Jurkat, Clone E6-1 (cell line): ENCODE measurements around the gene GSTO1.

Experiments used
- DNase-seq: peaks from one replicate; pipeline ENCODE4 v3.0.0-alpha.2; 2011; ENCODE audit warnings: low read depth, low spot score
- H3K4me3 ChIP-seq: 2 replicates; pipeline ENCODE4 v1.5.1; 2011; ENCODE audit warnings: mild to moderate bottlenecking, low read length, control low read depth, moderate library complexity

The GSTO1 gene

DNA sequence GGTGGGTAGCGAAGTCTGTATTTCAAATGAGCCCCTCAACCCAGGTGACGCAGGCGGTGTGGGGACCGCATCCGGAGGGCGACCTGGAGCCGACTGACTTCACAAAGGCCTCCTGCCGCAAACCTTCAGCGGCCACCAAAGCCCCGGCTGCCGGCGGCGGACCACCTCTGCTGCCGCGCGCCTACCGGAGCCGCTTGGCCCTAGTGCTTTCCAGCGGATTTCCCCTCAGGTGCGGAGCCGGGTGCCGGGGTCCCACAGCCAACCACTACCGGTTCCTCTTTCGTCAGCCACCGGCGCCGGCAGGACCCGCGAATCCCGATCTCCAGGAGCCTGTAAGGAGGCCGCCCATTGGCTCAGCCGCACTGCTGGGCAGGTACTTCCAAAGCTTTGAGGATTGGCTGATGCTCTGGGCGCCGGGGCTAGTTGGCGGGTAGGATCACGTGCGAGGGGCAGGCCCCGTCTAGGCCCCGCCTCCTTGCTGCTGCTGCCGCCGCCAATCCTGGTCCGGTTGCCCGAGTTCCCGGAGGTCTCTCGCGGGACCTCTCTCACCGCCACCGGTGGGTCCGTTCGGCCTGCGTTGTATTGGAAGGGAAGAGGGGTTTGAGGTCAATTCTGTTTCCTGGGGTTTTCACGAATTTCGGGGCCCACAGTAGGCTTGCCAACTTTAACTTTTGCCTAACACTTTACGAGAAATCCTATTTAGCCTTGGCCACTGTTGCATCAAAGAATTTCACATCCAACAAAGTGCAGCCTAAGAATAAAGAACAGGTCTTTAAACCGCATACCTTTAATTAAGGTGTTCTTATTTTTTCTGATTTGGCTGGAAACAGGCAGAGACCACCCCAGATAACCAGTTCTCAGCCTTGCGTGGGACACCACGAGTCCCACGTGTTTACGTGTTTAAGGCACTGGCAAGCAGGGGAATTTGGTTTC lies 14.3 kb downstream of the GSTO1 start, which contains the start of gene GSTO2:
TSS of gene GSTO2 (plus strand) at position 472 of the 933 bp plus-strand sequence. CDS start 5,732 bp downstream, outside the sequence.
- peak within 1 kb of the TSS; percentile 86 for H3K4me3 ChIP-seq
- peak; percentile 98 for DNase-seq

GRCh38 chr10:104273286-104273685 lies 18.6 kb downstream of the GSTO1 start:
- no peak overlapping the region for H3K4me3 ChIP-seq
- DNase-seq = no peak

DNA sequence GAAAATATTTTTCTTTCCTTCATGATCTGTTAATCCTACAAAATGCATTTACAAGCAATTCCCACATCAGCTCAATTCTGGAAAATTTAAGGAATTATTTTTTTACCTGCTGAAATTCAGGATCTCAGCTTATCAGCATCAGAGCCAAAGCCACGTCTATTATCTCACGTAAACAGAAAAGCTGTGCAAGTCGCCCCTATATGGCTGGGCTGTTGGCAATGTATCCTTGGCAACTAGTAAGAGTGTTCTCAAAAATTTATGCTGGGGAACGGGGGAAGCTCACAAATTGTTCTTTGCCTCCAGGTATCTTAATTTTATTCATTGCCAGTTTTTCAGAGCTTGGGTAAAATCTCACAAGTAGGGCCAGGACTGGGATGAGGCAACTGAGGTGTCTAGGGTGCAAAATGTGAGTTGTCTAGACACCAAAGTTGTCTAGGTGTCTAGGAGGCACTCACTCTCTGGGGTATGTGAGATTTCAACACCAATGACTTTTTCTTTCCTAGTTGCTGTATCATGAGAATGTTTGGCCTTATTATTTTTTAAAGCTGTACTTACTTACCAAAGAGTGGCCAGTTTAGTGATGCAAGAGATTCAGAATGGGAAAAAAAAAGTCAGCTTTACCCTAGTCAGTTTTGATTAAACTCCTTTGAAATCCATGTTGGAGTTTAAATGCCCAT lies 19.3 kb downstream of the GSTO1 start:
- no peak overlapping the region for H3K4me3 ChIP-seq
- DNase-seq = no peak

DNA sequence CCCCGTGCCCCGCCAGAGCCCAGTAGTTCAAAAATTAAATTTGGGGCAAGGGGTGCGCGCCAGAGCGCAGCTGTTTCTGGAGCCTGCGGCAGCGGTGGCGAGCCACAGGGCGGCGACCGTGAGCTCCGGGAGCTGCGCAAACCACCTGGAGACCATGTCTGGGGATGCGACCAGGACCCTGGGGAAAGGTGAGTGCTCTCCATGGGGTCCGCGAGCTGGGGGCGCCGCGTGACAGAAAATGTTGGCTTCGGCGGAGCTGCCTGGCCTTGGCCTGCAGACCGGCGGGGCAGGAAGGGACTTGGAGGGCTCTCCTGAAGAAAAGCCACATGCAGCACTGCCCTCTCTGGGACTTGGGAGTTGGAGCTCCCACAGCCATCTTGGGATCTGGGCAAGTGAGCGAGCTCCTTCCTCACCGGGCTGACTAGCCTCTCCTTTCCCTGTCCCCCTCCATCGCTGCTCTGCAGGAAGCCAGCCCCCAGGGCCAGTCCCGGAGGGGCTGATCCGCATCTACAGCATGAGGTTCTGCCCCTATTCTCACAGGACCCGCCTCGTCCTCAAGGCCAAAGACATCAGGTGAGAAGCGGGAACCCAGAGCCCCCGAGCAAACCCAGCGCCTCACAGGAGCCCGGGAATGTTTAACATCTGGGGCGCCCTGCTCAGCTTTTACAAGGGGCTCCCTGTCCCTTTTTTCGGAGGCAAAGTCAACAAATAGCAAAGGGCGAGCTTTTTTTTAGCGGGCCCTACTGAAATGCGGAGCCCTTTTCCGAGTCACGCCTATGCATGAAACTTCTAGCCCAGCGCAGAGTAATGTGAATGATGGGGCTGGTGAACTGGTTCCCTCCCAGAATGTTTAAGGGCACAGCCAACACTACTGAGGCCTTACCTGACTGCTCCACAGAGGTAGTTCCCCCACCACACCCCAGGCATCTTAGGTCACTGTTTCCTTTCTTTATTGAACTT lies 20.4 kb downstream of the GSTO1 start:
- no peak for DNase-seq
- H3K4me3 ChIP-seq = no peak overlapping the region

GRCh38 chr10:104276192-104276591 lies 21.5 kb downstream of the GSTO1 start:
- no peak overlapping the region for H3K4me3 ChIP-seq
- DNase-seq = no peak

DNA sequence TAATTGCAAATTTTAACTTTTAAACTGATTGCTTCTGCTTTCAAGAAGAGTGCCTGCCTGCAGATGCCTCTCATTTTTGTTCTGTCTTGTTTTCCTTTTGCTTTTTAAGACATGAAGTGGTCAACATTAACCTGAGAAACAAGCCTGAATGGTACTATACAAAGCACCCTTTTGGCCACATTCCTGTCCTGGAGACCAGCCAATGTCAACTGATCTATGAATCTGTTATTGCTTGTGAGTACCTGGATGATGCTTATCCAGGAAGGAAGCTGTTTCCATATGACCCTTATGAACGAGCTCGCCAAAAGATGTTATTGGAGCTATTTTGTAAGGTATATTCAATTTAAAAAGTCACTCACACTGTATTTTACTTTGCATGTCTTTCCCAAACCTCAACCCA lies 23.1 kb downstream of the GSTO1 start:
- no peak for DNase-seq
- no peak overlapping the region for H3K4me3 ChIP-seq

- no peak for DNase-seq
- H3K4me3 ChIP-seq = no peak overlapping the region
These were observed 25.0 kb downstream of the GSTO1 start for GRCh38 chr10:104279550-104280259.

- H3K4me3 ChIP-seq = no peak overlapping the region
- DNase-seq = no peak
These were observed 27.0 kb downstream of the GSTO1 start for GRCh38 chr10:104281694-104282093.

GRCh38 chr10:104284846-104285245 lies 30.2 kb downstream of the GSTO1 start:
- no peak for DNase-seq
- no peak overlapping the region for H3K4me3 ChIP-seq

DNA sequence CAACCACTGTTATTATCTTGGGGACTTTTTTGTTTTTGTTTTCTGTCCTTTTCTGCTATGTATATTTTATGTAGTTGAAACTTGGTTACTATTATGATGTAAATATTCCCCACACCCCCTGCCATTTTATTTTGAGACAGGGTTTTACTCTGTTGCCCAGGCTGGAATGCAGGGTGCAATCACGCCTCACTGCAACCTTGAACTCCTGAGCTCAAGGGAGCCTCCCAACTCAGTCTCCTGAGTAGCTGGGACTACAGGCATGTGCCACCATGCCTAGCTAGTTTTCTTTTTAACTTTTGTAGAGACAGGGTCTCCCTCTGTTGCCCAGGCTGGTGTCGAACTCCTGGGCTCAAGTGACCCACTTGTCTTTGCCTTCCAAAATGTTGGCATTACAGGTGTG lies 32.2 kb downstream of the GSTO1 start:
- no peak overlapping the region for H3K4me3 ChIP-seq
- DNase-seq = no peak

DNA sequence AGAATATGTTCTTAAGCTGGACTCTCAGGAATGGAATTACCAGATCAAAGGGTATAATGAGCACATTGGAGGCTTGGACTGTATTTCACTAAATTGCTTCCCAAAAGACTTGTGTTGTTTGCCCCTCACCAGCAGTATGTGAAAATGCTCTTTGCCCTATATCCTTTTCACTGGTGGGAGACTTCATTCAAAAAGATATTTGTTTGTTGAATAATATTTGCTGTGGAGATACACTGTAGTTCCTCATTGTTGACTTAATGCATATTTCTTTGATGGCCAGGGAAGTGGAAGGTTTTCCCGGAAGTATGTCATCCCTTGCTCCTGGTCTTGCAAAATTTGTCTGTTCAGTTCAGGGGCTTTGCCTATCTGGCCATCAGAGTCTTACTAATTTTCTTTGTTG lies 33.7 kb downstream of the GSTO1 start:
- DNase-seq = no peak
- H3K4me3 ChIP-seq = no peak overlapping the region

DNA sequence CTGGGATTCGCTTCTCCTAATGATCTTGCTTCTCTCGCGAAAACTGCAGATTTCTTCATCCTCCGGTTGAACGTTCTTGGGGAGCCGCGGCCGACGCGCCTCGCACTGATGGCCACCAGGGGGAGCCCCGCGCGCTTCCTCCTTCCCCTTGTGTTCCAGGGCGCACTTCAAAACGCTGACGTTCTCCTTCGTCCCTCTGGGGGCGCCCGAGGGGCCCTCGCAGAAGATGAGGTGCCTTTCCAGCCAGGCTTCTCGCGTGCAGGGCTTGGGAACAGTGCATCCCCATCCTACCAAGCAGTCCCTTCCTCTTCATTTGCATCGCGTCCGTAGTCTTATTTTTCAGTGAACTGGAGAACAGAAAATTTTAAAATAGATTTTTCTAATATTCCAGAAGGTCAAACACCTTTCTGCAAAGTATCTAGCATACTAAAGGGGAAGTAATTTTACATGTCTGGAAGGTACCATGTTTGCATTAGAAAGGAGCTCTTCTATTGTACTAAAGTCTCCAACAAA lies 36.8 kb downstream of the GSTO1 start:
- peak; percentile 73 for DNase-seq
- no peak overlapping the region for H3K4me3 ChIP-seq

DNA sequence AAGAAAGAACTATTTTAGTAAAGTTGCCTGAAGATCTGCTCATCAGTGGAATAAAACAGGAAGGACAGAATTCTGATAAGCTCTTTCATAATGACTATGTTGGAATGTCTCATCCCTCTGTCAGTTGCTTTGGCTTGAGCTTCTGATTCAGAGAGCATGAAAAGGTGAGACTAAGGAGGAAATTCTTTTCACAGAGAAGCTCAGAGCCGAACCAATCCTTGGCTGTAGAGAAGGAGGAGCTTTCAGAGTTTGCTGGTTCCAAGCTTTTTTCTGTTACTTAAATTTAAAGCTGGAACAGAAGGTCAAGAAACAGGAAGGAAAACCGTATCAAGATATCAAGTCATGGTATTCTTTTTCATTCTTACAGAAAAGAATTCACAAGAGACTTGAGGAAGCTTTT lies 38.3 kb downstream of the GSTO1 start:
- H3K4me3 ChIP-seq = no peak overlapping the region
- DNase-seq = no peak

DNA sequence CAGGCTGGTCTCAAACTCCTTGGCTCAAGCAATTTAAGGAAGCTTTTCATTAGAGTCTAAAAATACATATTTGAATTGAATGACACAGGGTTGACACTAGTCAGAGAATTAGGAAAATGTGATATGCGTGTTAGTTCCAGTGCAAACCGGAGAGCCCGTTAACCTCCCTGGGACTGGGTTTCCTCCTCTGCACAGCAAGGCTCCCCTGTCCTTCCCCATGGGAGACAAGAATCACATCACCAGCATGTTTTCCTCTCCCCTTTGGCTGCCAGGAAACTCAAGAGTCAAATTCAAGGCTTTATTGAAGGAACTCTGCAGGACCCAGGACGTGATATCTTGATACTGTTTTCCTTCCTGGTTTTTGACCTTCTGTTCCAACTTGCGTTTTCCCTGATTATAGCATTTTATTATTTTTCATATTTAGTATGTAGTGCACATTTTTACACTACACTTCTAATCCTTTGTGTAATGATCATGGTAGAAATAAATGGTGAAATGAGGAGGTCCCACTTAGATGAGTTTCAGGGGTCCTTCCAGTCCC lies 39.2 kb downstream of the GSTO1 start:
- H3K4me3 ChIP-seq = no peak overlapping the region
- no peak for DNase-seq

GRCh38 chr10:104296687-104297436 lies 42.2 kb downstream of the GSTO1 start:
- no peak overlapping the region for H3K4me3 ChIP-seq
- no peak for DNase-seq

- DNase-seq = peak; percentile 32
- no peak overlapping the region for H3K4me3 ChIP-seq
These were observed 43.3 kb downstream of the GSTO1 start for GRCh38 chr10:104297697-104298660.
